SU-DHL-6 (cell line): Measurements from ENCODE around the gene ERG.

ENCODE experiments used
- H2AFZ ChIP-seq: fragments of 200-600 bp; sonication (generic); 2 replicates; pipeline ENCODE4 v1.6.1; 2014; ENCODE audit warnings: low read depth, mild to moderate bottlenecking, moderate library complexity, mixed read lengths, antibody characterized with exemption, low read length; ENCODE audit not compliant: severe bottlenecking
- H3F3A ChIP-seq: fragments of 200-600 bp; shearing (Covaris generic); 2 replicates; pipeline ENCODE4 v1.6.0; 2016; ENCODE audit warnings: antibody characterized with exemption, mild to moderate bottlenecking; ENCODE audit not compliant: insufficient read depth
- H3K27ac ChIP-seq: fragments of 200-600 bp; sonication (generic); 2 replicates; pipeline ENCODE4 v1.5.1; 2016; ENCODE audit warnings: low read depth, mild to moderate bottlenecking, low read length, moderate library complexity, mixed read lengths
- H3K27me3 ChIP-seq: fragments of 200-600 bp; sonication (generic), shearing (Covaris generic); 2 replicates; pipeline ENCODE4 v1.6.0; 2014; ENCODE audit warnings: mild to moderate bottlenecking, low read length
- H3K36me3 ChIP-seq: fragments of 200-600 bp; sonication (generic); 2 replicates; pipeline ENCODE4 v1.6.1; 2014; ENCODE audit warnings: mild to moderate bottlenecking, low read length, mixed read lengths
- H3K4me2 ChIP-seq: fragments of 300-600, 200-600 bp; shearing (Covaris generic), sonication (generic); 2 replicates; pipeline ENCODE4 v1.6.0; 2014; ENCODE audit warnings: low read length, low read depth, mild to moderate bottlenecking; ENCODE audit not compliant: poor library complexity, severe bottlenecking
- H3K4me3 ChIP-seq: fragments of 200-600 bp; sonication (generic); 2 replicates; pipeline ENCODE4 v1.5.1; 2014; ENCODE audit warnings: antibody characterized with exemption, low read length, mild to moderate bottlenecking, mixed read lengths; ENCODE audit not compliant: insufficient read depth, poor library complexity, severe bottlenecking
- H3K79me2 ChIP-seq: fragments of 200-600 bp; sonication (generic); 2 replicates; pipeline ENCODE4 v1.6.1; 2014; ENCODE audit warnings: mild to moderate bottlenecking, low read length, moderate library complexity; ENCODE audit not compliant: insufficient read depth
- H3K9ac ChIP-seq: fragments of 200-600 bp; sonication (generic); 2 replicates; pipeline ENCODE4 v1.7.0; 2014; ENCODE audit warnings: mild to moderate bottlenecking, low read length
- H3K9me2 ChIP-seq: fragments of 200-600 bp; sonication (generic); replicated peaks from 2 replicates; pipeline ENCODE4 v1.6.1; 2014; ENCODE audit warnings: low read length; ENCODE audit not compliant: insufficient read depth
- H3K9me3 ChIP-seq: fragments of 200-600 bp; sonication (generic); 2 replicates; pipeline ENCODE4 v1.6.1; 2014; ENCODE audit warnings: low read length, mixed read lengths; ENCODE audit not compliant: insufficient read depth
- H4K20me1 ChIP-seq: fragments of 200-600 bp; sonication (generic); 2 replicates; pipeline ENCODE4 v1.6.1; 2014; ENCODE audit warnings: low read depth, mild to moderate bottlenecking, antibody characterized with exemption, low read length, moderate library complexity, mixed read lengths
- EZH2phosphoT487 ChIP-seq: fragments of 200-600 bp; sonication (generic), shearing (Covaris generic); conservative IDR thresholded peaks from 2 replicates; pipeline ENCODE4 v1.6.1; 2018; ENCODE audit warnings: mild to moderate bottlenecking, antibody characterized with exemption, low read length, moderate library complexity, mixed read lengths
- TF ChIP-seq, protein P1 (sequence below): fragments of 200-600 bp; sonication (generic); IDR thresholded peaks from one replicate; pipeline ENCODE4 v1.5.1; 2017; ENCODE audit warnings: antibody characterized with exemption, mild to moderate bottlenecking, low read length, moderate library complexity; ENCODE audit not compliant: insufficient read depth, poor library complexity, severe bottlenecking

Gene ERG

DNA sequence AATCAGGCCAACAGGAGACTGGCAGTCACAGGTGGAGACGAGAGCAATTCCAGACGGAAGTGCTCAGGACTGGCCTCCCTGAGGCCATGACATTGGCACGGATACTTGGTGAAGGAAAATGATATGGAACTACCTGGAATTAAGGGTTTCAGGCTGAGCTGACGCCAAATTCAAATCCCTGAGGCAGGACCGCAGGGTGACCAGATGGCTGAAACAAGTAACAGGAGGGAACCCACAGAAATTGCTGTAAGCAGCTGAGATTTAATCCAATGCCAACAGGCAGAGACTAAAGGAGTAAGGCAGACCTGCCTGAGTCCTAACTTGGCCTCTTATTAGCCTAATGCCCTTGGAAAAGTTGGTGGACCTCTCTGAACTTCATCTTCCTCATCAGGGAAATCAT lies 76.2 kb downstream of the ERG start:
- Histone ChIP-seq H3K27ac (no peak overlapping the region), H3K4me2 (no peak overlapping the region), H3K79me2 (no peaks in the 10 kb centered on the region)

DNA sequence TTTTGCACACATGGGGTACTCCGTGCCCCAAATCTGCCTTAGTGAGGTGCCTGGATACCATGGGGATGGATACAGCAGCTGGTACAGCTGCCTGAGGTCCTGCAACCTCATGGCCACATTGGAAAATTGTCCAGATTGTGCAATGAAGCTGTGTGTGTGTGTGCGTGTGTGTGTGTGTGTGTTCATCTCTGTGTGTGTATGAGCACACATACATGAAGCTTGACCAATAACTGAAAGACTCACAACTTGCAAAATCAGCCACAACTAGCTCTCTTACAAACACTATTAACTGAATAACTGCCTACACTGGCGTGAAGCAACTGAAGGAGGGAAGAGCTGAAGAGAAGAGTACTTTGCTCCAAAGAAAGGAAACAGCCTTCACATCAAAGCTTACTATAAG lies 78.1 kb downstream of the ERG start:
- H3F3A ChIP-seq = no peaks in the 10 kb centered on the region
- H3K9me3 ChIP-seq = no peaks in the 10 kb centered on the region
- 0 out of 2 replicates have a peak, but pooled peaks cover 2% of the 10 kb centered on the region for H3K27me3 ChIP-seq
- H3K36me3 ChIP-seq = no peaks in the 10 kb centered on the region
- no peaks in the 10 kb centered on the region for H4K20me1 ChIP-seq
- no peak overlapping the region for H3K4me3 ChIP-seq
- TF ChIP-seq, protein P1, sequence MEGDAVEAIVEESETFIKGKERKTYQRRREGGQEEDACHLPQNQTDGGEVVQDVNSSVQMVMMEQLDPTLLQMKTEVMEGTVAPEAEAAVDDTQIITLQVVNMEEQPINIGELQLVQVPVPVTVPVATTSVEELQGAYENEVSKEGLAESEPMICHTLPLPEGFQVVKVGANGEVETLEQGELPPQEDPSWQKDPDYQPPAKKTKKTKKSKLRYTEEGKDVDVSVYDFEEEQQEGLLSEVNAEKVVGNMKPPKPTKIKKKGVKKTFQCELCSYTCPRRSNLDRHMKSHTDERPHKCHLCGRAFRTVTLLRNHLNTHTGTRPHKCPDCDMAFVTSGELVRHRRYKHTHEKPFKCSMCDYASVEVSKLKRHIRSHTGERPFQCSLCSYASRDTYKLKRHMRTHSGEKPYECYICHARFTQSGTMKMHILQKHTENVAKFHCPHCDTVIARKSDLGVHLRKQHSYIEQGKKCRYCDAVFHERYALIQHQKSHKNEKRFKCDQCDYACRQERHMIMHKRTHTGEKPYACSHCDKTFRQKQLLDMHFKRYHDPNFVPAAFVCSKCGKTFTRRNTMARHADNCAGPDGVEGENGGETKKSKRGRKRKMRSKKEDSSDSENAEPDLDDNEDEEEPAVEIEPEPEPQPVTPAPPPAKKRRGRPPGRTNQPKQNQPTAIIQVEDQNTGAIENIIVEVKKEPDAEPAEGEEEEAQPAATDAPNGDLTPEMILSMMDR = no peak
- TF ChIP-seq EZH2phosphoT487 = no peak
- H3K79me2 ChIP-seq = no peaks in the 10 kb centered on the region
- H3K9ac ChIP-seq = no peak overlapping the region
- no peaks in the 10 kb centered on the region for H3K9me2 ChIP-seq
- H3K27ac ChIP-seq = no peak overlapping the region
- H2AFZ ChIP-seq = no peak overlapping the region
- H3K4me2 ChIP-seq = no peak overlapping the region

More for the DNA sequence above, 76.2 kb downstream of the ERG start:
- Histone ChIP-seq H3K9ac (no peak overlapping the region), H3K27me3 (0 out of 2 replicates have a peak, but pooled peaks cover 2% of the 10 kb centered on the region), H2AFZ (no peak overlapping the region), H4K20me1 (no peaks in the 10 kb centered on the region), H3K9me2 (no peaks in the 10 kb centered on the region), H3K9me3 (no peaks in the 10 kb centered on the region), H3K36me3 (no peaks in the 10 kb centered on the region), H3F3A (no peaks in the 10 kb centered on the region), H3K4me3 (no peak overlapping the region)
- no peak for TF ChIP-seq EZH2phosphoT487
- TF ChIP-seq, protein P1 = no peak

DNA sequence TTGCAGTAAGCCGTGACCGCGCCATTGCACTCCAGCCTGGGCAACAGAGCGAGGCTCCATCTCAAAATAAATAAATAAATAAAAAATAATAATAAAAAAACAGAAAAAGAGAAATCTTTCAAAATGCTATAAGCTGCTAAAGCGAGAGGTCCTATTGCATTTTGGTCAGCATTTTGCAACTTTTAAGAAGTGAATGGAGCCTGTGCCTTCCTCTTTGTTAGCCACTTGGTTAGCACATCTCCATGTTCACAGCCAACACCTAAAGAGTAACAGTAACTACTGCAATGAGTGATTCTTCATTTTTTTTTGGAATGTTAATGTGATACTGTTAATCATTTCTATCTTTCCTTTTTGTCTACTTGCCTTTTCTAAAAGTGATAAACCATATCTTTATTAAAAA lies 80.6 kb downstream of the ERG start:
- TF ChIP-seq EZH2phosphoT487 = no peak
- TF ChIP-seq, protein P1 = no peak
- H3K9me3 ChIP-seq = no peaks in the 10 kb centered on the region
- no peak overlapping the region for H3K27ac ChIP-seq
- H3K27me3 ChIP-seq = 0 out of 2 replicates have a peak, but pooled peaks cover 2% of the 10 kb centered on the region
- H3K79me2 ChIP-seq = no peaks in the 10 kb centered on the region
- no peak overlapping the region for H2AFZ ChIP-seq
- no peaks in the 10 kb centered on the region for H3K36me3 ChIP-seq
- no peak overlapping the region for H3K4me2 ChIP-seq
- H3K9ac ChIP-seq = no peak overlapping the region
- H3K4me3 ChIP-seq = no peak overlapping the region
- no peaks in the 10 kb centered on the region for H3F3A ChIP-seq
- H3K9me2 ChIP-seq = no peaks in the 10 kb centered on the region
- no peaks in the 10 kb centered on the region for H4K20me1 ChIP-seq
